H1 (cell line): Measurements from ENCODE around the gene AIG1. TPM values are rescaled to one million over a fixed set of nuclear protein-coding genes. Genes with fewer than 3 reads are reported as not detected.

ENCODE experiments used
- CTCF ChIA-PET: fragments of 300-600 bp; sonication (Branson Sonifier 250); formaldehyde crosslinking; loops from one replicate; lab custom pipeline; 2021; ENCODE audit not compliant: partially characterized antibody; lab: Charles Lee
- POLR2A ChIA-PET: fragments of 300-600 bp; sonication (Branson Sonifier 250); formaldehyde crosslinking; loops from one replicate; lab custom pipeline; 2021; ENCODE audit warnings: inconsistent platforms; ENCODE audit not compliant: partially characterized antibody; lab: Charles Lee
- DNase-seq, 2 experiments: peaks; one replicate each; pipeline versions ENCODE4 v3.0.0 to v3.0.0-alpha.2; 2010 to 2022; ENCODE audit warnings: low spot score in 2 of 2, low read depth in 1 of 2, mixed read lengths in 1 of 2
- FAIRE-seq: peaks from 2 replicates; lab custom pipeline; 2011; peaks lifted over from hg19 to GRCh38; lab: Jason Lieb, UNC
- H2AFZ ChIP-seq: 2 replicates; pipeline ENCODE4 v1.8.1; 2012; ENCODE audit warnings: low read length, inconsistent platforms
- H2AK5ac ChIP-seq: 2 replicates; pipeline ENCODE4 v1.6.1; 2013; ENCODE audit warnings: low read depth, low read length
- H2BK120ac ChIP-seq: replicated peaks from 2 replicates; pipeline ENCODE3; 2013; ENCODE audit warnings: low read depth, low read length, inconsistent platforms
- H2BK12ac ChIP-seq: 2 replicates; pipeline ENCODE4 v1.6.1; 2013; ENCODE audit warnings: low read depth, low read length
- H2BK15ac ChIP-seq: 2 replicates; pipeline ENCODE4 v1.6.1; 2013; ENCODE audit warnings: low read length
- H2BK20ac ChIP-seq: 2 replicates; pipeline ENCODE4 v1.6.1; 2013; ENCODE audit warnings: low read length
- H2BK5ac ChIP-seq: 2 replicates; pipeline ENCODE4 v1.6.1; 2013; ENCODE audit warnings: low read depth, low read length
- H3K14ac ChIP-seq: 2 replicates; pipeline ENCODE4 v1.6.1; 2013; ENCODE audit warnings: inconsistent platforms; ENCODE audit not compliant: insufficient read length
- H3K18ac ChIP-seq: 2 replicates; pipeline ENCODE4 v1.6.1; 2013; ENCODE audit warnings: low read length; ENCODE audit errors: extremely low read depth
- H3K23ac ChIP-seq: 2 replicates; pipeline ENCODE4 v1.6.1; 2013; ENCODE audit warnings: inconsistent platforms; ENCODE audit not compliant: insufficient read length
- H3K23me2 ChIP-seq: 2 replicates; pipeline ENCODE4 v1.6.1; 2013; ENCODE audit warnings: low read depth, low read length
- H3K27ac ChIP-seq: 2 replicates; pipeline ENCODE4 v1.6.1; 2011; ENCODE audit warnings: low read depth, low read length, inconsistent platforms
- H3K27me3 ChIP-seq, 4 experiments: replicated peaks in 1 of 4; 1 replicate in 1 of 4; 2 replicates in 3 of 4; pipeline versions ENCODE4 v1.6.1 to v1.8.1; 2011 to 2013; ENCODE audit warnings: low read length in 3 of 4, mild to moderate bottlenecking in 3 of 4, inconsistent platforms in 2 of 4, mixed read lengths in 2 of 4, moderate library complexity in 1 of 4; ENCODE audit not compliant: control insufficient read depth in 3 of 4, insufficient read depth in 3 of 4; ENCODE audit errors: extremely low read depth in 1 of 4
- H3K36me3 ChIP-seq, 4 experiments: 2 replicates each; pipeline versions ENCODE4 v1.6.1 to v1.8.1; 2011 to 2013; ENCODE audit warnings: mild to moderate bottlenecking in 4 of 4, low read length in 3 of 4, moderate library complexity in 2 of 4, control low read depth in 1 of 4, inconsistent platforms in 1 of 4; ENCODE audit not compliant: insufficient read depth in 4 of 4, control insufficient read depth in 2 of 4
- H3K4ac ChIP-seq: replicated peaks from 2 replicates; pipeline ENCODE3; 2013; ENCODE audit warnings: low read length, low read depth, mixed read lengths, inconsistent platforms; ENCODE audit not compliant: insufficient read length
- H3K4me1 ChIP-seq, 4 experiments: replicated peaks in 1 of 4; 1 replicate in 1 of 4; 2 replicates in 3 of 4; pipeline versions ENCODE4 v1.6.1 to v1.8.1; 2011 to 2013; ENCODE audit warnings: low read length in 3 of 4, inconsistent platforms in 2 of 4, mixed read lengths in 1 of 4; ENCODE audit not compliant: insufficient read depth in 4 of 4, control insufficient read depth in 3 of 4
- H3K4me2 ChIP-seq, 2 experiments: 2 replicates each; pipeline versions ENCODE4 v1.6.1 to v1.8.1; 2011 to 2013; ENCODE audit warnings: low read depth in 2 of 2, low read length in 2 of 2, control low read depth in 1 of 2, inconsistent platforms in 1 of 2, mild to moderate bottlenecking in 1 of 2; ENCODE audit not compliant: insufficient read depth in 1 of 2
- H3K4me3 ChIP-seq, 4 experiments: fragments of 200-600, 300-600 bp in 1 of 4; sonication (generic), shearing (Covaris generic), sonication (Bioruptor Twin) in 1 of 4; 2 replicates each; pipeline versions ENCODE4 v1.5.1 to v1.8.1; 2011 to 2016; ENCODE audit warnings: low read length in 4 of 4, low read depth in 3 of 4, control low read depth in 2 of 4, inconsistent platforms in 2 of 4, mild to moderate bottlenecking in 2 of 4, mixed read lengths in 1 of 4, moderate library complexity in 1 of 4; ENCODE audit not compliant: insufficient read depth in 2 of 4; ENCODE audit errors: extremely low read depth in 1 of 4
- H3K56ac ChIP-seq: replicated peaks from 2 replicates; pipeline ENCODE3; 2013; ENCODE audit warnings: low read depth, mild to moderate bottlenecking, mixed read lengths, low read length, inconsistent platforms; ENCODE audit not compliant: insufficient read length
- H3K79me1 ChIP-seq: 2 replicates; pipeline ENCODE4 v1.6.1; 2013; ENCODE audit warnings: low read depth, low read length, control low read depth
- H3K79me2 ChIP-seq, 2 experiments: 2 replicates each; pipeline versions ENCODE4 v1.6.1 to v1.8.1; 2012 to 2013; ENCODE audit warnings: low read length in 2 of 2, mild to moderate bottlenecking in 2 of 2, inconsistent platforms in 1 of 2; ENCODE audit not compliant: insufficient read depth in 2 of 2, control insufficient read depth in 1 of 2
- H3K9ac ChIP-seq, 4 experiments: replicated peaks in 1 of 4; 1 replicate in 1 of 4; 2 replicates in 3 of 4; pipeline versions ENCODE4 v1.6.1 to v1.8.1; 2011 to 2013; ENCODE audit warnings: low read depth in 3 of 4, low read length in 3 of 4, control low read depth in 2 of 4, mild to moderate bottlenecking in 2 of 4, moderate library complexity in 2 of 4, inconsistent platforms in 1 of 4; ENCODE audit errors: extremely low read depth in 1 of 4
- H3K9me3 ChIP-seq, 2 experiments: 2 replicates each; pipeline versions ENCODE4 v1.6.1 to v1.8.1; 2012 to 2013; ENCODE audit warnings: mild to moderate bottlenecking in 2 of 2, moderate library complexity in 2 of 2, control low read depth in 1 of 2, inconsistent platforms in 1 of 2, low read depth in 1 of 2, low read length in 1 of 2, mixed read lengths in 1 of 2; ENCODE audit not compliant: insufficient read depth in 2 of 2
- H4K20me1 ChIP-seq, 2 experiments: replicated peaks in 1 of 2; 2 replicates each; pipeline versions ENCODE3 to v1.8.1; 2011 to 2013; ENCODE audit warnings: inconsistent platforms in 2 of 2, low read length in 2 of 2, mild to moderate bottlenecking in 1 of 2; ENCODE audit not compliant: insufficient read depth in 2 of 2, control insufficient read depth in 1 of 2
- H4K5ac ChIP-seq: 2 replicates; pipeline ENCODE4 v1.6.1; 2013; ENCODE audit warnings: low read length, low read depth, mixed read lengths, inconsistent platforms; ENCODE audit not compliant: insufficient read length
- H4K8ac ChIP-seq: 2 replicates; pipeline ENCODE4 v1.8.0; 2013; ENCODE audit warnings: mild to moderate bottlenecking, moderate library complexity, low read length, inconsistent platforms; ENCODE audit not compliant: insufficient read depth; ENCODE audit errors: extremely low read depth
- H4K91ac ChIP-seq: replicated peaks from 2 replicates; pipeline ENCODE3; 2013; ENCODE audit warnings: low read length, mixed read lengths, inconsistent platforms; ENCODE audit not compliant: insufficient read length
- ASH2L ChIP-seq: fragments of 200-600, 300-600 bp; sonication (generic); IDR thresholded peaks from one replicate; pipeline ENCODE4 v1.7.1; 2017; ENCODE audit warnings: low read length
- BACH1 ChIP-seq: IDR thresholded peaks from 2 replicates; pipeline ENCODE4 v1.6.1; 2012; ENCODE audit warnings: low read length, improper control_type of control experiment
- CHD2 ChIP-seq: IDR thresholded peaks from 2 replicates; pipeline ENCODE4 v1.6.1; 2012; ENCODE audit warnings: low read length, improper control_type of control experiment
- FOSL1 ChIP-seq: IDR thresholded peaks from 2 replicates; pipeline ENCODE4 v1.6.1; 2011; ENCODE audit warnings: mild to moderate bottlenecking, low read depth, low read length, moderate library complexity; ENCODE audit not compliant: insufficient read depth
- GTF2F1 ChIP-seq: IDR thresholded peaks from 2 replicates; pipeline ENCODE4 v1.6.1; 2012; ENCODE audit warnings: low read depth, low read length, improper control_type of control experiment, borderline replicate concordance
- MAX ChIP-seq: IDR thresholded peaks from 2 replicates; pipeline ENCODE4 v1.6.1; 2012; ENCODE audit warnings: inconsistent platforms
- NRF1 ChIP-seq: IDR thresholded peaks from 2 replicates; pipeline ENCODE4 v1.6.1; 2011; ENCODE audit warnings: mild to moderate bottlenecking, low read depth, low read length, improper control_type of control experiment
- POLR2AphosphoS5 ChIP-seq: IDR thresholded peaks from 2 replicates; pipeline ENCODE4 v1.6.1; 2011; ENCODE audit warnings: low read depth, low read length
- POU5F1 ChIP-seq: IDR thresholded peaks from 2 replicates; pipeline ENCODE4 v1.6.1; 2011; ENCODE audit warnings: low read depth, mild to moderate bottlenecking, low read length, moderate library complexity
- RXRA ChIP-seq: IDR thresholded peaks from 2 replicates; pipeline ENCODE4 v1.6.1; 2011; ENCODE audit warnings: low read depth, mild to moderate bottlenecking, low read length, moderate library complexity; ENCODE audit not compliant: insufficient read depth
- SIX5 ChIP-seq: IDR thresholded peaks from 2 replicates; pipeline ENCODE4 v1.6.1; 2011; ENCODE audit warnings: mild to moderate bottlenecking, low read depth, low read length
- SP2 ChIP-seq: IDR thresholded peaks from 2 replicates; pipeline ENCODE4 v1.6.1; 2012; ENCODE audit warnings: mild to moderate bottlenecking, low read length, inconsistent platforms
- TAF7 ChIP-seq: optimal IDR thresholded peaks from 2 replicates; pipeline ENCODE3; 2011; ENCODE audit warnings: low read depth, mild to moderate bottlenecking, inconsistent platforms, low read length, moderate library complexity, borderline replicate concordance
- USF2 ChIP-seq: IDR thresholded peaks from 2 replicates; pipeline ENCODE4 v1.6.1; 2011; ENCODE audit warnings: low read length, improper control_type of control experiment
- ZNF274 ChIP-seq: IDR thresholded peaks from 2 replicates; pipeline ENCODE4 v1.7.0; 2012; ENCODE audit warnings: low read length, borderline replicate concordance; ENCODE audit errors: extremely low read depth
- WGBS, 2 experiments: shearing (Covaris generic) in 1 of 2; methylation state at CpG; one replicate each; pipeline versions ENCODE4 v1.1.6 to v1.1.7; 2013 to 2015; ENCODE audit warnings: low lambda C conversion rate in 2 of 2, mixed read lengths in 2 of 2, inconsistent platforms in 1 of 2, low coverage in 1 of 2, missing lambda C conversion rate in 1 of 2; ENCODE audit not compliant: insufficient replicate concordance in 2 of 2, insufficient coverage in 1 of 2, insufficient read length in 1 of 2; ENCODE audit errors: extremely low coverage in 1 of 2, missing lambda C conversion rate in 1 of 2; 5-methylcytosine and 5-hydroxymethylcytosine counted together
- polyA plus RNA-seq, 7 experiments: library from polyadenylated mRNA; depleted of rRNA in 3 of 7; stranded (reverse) in 5 of 7; unstranded in 2 of 7; fragments of >200 nt in 5 of 7; fragments of 200-250 nt in 2 of 7; gene quantifications; 1 replicate in 5 of 7; 2 replicates in 1 of 7; 4 replicates in 1 of 7; pipeline versions ENCODE4 v1.2.1 to v1.2.3, GENCODE V29; 2011 to 2013; ENCODE audit warnings: missing spikeins in 2 of 7, mixed read lengths in 2 of 7
- total RNA-seq: library from RNA; stranded (reverse); fragmentation: NEBNext Ultra II Directional; extraction: Animal tissue kit (Norgen Biotek cat#: 25700); gene quantifications from 2 replicates; pipeline ENCODE4 v1.2.1, GENCODE V29; 2021

AIG1 gene
- total and polyA plus RNA-seq, 2 of the 8 experiments (the other 6 are each of a cell fraction or from before 2014, with no cell fraction given): 56.6 to 58.4 TPM

- no peak overlapping the region for H3K4me2 ChIP-seq
- CTCF ChIA-PET: interaction anchor here (6.3 kb wide), 1 partner anchor 12 kb away, joined by 39 read pairs; no protein-coding TSS in a partner anchor
- TF ChIP-seq BACH1 (no peak), USF2 (no peak), FOSL1 (no peak), MAX (no peak), ASH2L (no peak), POLR2AphosphoS5 (no peak), NRF1 (no peak), TAF7 (no peak), CHD2 (no peak), SIX5 (no peak), SP2 (no peak), ZNF274 (no peak), RXRA (no peak), POU5F1 (no peak), GTF2F1 (no peak)
- H2BK5ac ChIP-seq: no peak overlapping the region
- FAIRE-seq (no peak), DNase-seq (no peak)
- no peak overlapping the region for H4K91ac ChIP-seq
- H2BK20ac ChIP-seq: no peak overlapping the region
- no peaks in the 10 kb centered on the region for H3K4me1 ChIP-seq
- H4K8ac ChIP-seq: no peak overlapping the region
- no peak overlapping the region for H2BK12ac ChIP-seq
- no peak overlapping the region for H3K14ac ChIP-seq
- H3K4me3 ChIP-seq: no peak overlapping the region
- H2AK5ac ChIP-seq: no peak overlapping the region
- H3K4ac ChIP-seq: no peak overlapping the region
- no peaks in the 10 kb centered on the region for H3K79me2 ChIP-seq
- no peak overlapping the region for H3K23ac ChIP-seq
- no peak overlapping the region for H2AFZ ChIP-seq
- no peak overlapping the region for H2BK15ac ChIP-seq
- no peaks in the 10 kb centered on the region for H3K27me3 ChIP-seq
- H4K20me1 ChIP-seq: no peaks in the 10 kb centered on the region
- no peak overlapping the region for H3K56ac ChIP-seq
- 95% methylated on average over 1 of the region's 1 CpG; no CpG with 5 or more reads in 1 of the 2 experiments for WGBS, 2 experiments
- H3K36me3 ChIP-seq: no peaks in the 10 kb centered on the region
- H4K5ac ChIP-seq: no peak overlapping the region
- no peak overlapping the region for H2BK120ac ChIP-seq
- H3K27ac ChIP-seq: no peak overlapping the region
- no peaks in the 10 kb centered on the region for H3K79me1 ChIP-seq
- H3K9ac ChIP-seq: no peak overlapping the region
- no peaks in the 10 kb centered on the region for H3K9me3 ChIP-seq
- no peak overlapping the region for H3K18ac ChIP-seq
- H3K23me2 ChIP-seq: no peaks in the 10 kb centered on the region
- POLR2A ChIA-PET: no interaction called here
These were observed 288.8 kb downstream of the AIG1 start for GRCh38 chr6:143349530-143349929.
